Lower leg skin (tissue), 4 donors: Measurements from ENCODE around the gene WEE1. TPM values are rescaled to one million over a fixed set of nuclear protein-coding genes. Genes with fewer than 3 reads are reported as not detected.

Source experiments
- DNase-seq, 2 donors: peaks; one replicate each; pipeline ENCODE4 v3.0.0-alpha.2; 2019; ENCODE audit warnings: low spot score in 2 of 2
- H3K4me3 ChIP-seq: fragments of 200-600 bp; sonication (generic); 2 replicates; pipeline ENCODE4 v1.5.1; 2017; ENCODE audit warnings: mild to moderate bottlenecking, low read depth; ENCODE audit not compliant: poor library complexity, severe bottlenecking
- CTCF ChIP-seq, 3 donors: fragments of 450-650 bp; IDR thresholded peaks; one replicate each; pipeline ENCODE4 v1.5.1; 2016; ENCODE audit warnings: antibody characterized with exemption in 3 of 3, mild to moderate bottlenecking in 3 of 3, moderate library complexity in 2 of 3
- POLR2A ChIP-seq, 2 donors: fragments of 450-650 bp; IDR thresholded peaks; one replicate each; pipeline ENCODE4 v1.6.1; 2016 to 2017; ENCODE audit warnings: antibody characterized with exemption in 2 of 2, mild to moderate bottlenecking in 1 of 2, moderate library complexity in 1 of 2
- WGBS, 2 donors: methylation state at CpG; one replicate each; pipeline ENCODE4 v1.1.5; 2018; 5-methylcytosine and 5-hydroxymethylcytosine counted together
- intact Hi-C: fragments of 100-400 bp; cut with DNase I; formaldehyde crosslinking; loops from one replicate; pipeline ENCODE4 v1.15.0; 2023; ENCODE audit warnings: low total_unique reads
- total RNA-seq, 4 donors: library from RNA; depleted of rRNA; stranded (reverse); fragments of >200 nt; gene quantifications; one replicate each; pipeline ENCODE4 v1.1.0, GENCODE V29; 2016

The WEE1 gene
- total RNA-seq, result 100 to 1,000 TPM in 2 of 4 donors, 10 to 100 TPM in 2; 67.5 to 135 (median 107) TPM

GRCh38 chr11:9573052-9573774, at the start of gene WEE1:
Gene WEE1, plus strand, starts transcription at chr11:9573670. Its CDS starts 264 bp downstream, at chr11:9573934.
- intact Hi-C loops, result no loop called here
- DNase-seq, result peak; percentile 97 to 100
- WGBS, 2 donors, result 1% methylated on average over 24 to 41 of the region's 73 CpGs
- H3K4me3 ChIP-seq, result peak within 1 kb of the TSS; percentile 86
- no peak for TF ChIP-seq CTCF (IDR thresholded peaks at IDR 0.05)
- TF ChIP-seq POLR2A (IDR thresholded peaks at IDR 0.05), result peak in 1 of 2 donors; percentile 66

GRCh38 chr11:9524001-9524400, 49.5 kb upstream of the WEE1 start:
- intact Hi-C loops, result loop anchor here (10.0 kb wide), 1 partner anchor 59 kb away; the partner anchor contains the start of gene ZNF143
- H3K4me3 ChIP-seq, result no peak overlapping the region
- no peak for TF ChIP-seq CTCF (IDR thresholded peaks at IDR 0.05)
- no peak for DNase-seq
- WGBS, 2 donors, result 91 to 100% methylated on average over 2 of the region's 2 CpGs

- no peak for DNase-seq
- TF ChIP-seq CTCF (IDR thresholded peaks at IDR 0.05), result no peak
- no peak for TF ChIP-seq POLR2A (IDR thresholded peaks at IDR 0.05)
- intact Hi-C loops, result loop anchor here (10.0 kb wide), 1 partner anchor 60 kb away; the partner anchor contains the start of gene ZNF143
- WGBS, 2 donors, result 89 to 97% methylated on average over 3 of the region's 3 CpGs
- H3K4me3 ChIP-seq, result no peak overlapping the region
Observed at GRCh38 chr11:9525116-9525515, 48.4 kb upstream of the WEE1 start.

DNA sequence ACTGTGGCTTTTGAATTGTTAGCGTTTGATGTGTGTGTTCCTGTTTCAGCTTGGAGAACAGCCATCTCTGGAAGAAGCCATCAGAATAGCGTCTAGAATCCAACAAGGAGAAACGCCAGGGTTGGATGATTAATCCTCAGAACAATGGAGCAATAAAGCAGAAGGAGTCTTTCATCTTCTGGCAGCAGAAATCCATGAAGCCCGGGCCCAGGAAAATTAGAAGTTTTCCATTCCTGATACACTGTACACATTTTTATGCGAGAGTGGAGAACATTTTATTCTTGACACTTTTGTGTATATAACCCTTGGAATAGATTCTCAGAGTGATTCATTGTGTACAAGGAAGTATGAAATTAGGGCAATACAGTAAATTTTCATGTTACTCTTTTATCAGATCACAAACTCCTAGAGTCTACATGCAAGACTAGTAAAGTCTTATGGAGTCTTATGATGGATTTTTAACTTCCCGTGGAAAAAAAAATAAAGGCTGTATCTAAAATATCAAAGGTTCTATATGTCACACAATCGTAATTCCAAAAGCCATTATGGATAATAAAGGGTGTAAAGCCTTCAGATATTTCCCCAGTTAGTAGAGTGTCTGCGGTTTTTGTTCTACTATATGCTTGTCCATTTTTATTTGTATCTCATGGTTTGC, 45.9 kb upstream of the WEE1 start:
- intact Hi-C loops, result loop anchor here (10.0 kb wide), 1 partner anchor 63 kb away; the partner anchor contains the start of gene ZNF143
- TF ChIP-seq CTCF (IDR thresholded peaks at IDR 0.05), result no peak
- TF ChIP-seq POLR2A (IDR thresholded peaks at IDR 0.05), result no peak
- peak in 1 of 2 donors; percentile 67 for DNase-seq
- no peak overlapping the region for H3K4me3 ChIP-seq
- 19 to 23% methylated on average over 8 of the region's 8 CpGs for WGBS, 2 donors

DNA sequence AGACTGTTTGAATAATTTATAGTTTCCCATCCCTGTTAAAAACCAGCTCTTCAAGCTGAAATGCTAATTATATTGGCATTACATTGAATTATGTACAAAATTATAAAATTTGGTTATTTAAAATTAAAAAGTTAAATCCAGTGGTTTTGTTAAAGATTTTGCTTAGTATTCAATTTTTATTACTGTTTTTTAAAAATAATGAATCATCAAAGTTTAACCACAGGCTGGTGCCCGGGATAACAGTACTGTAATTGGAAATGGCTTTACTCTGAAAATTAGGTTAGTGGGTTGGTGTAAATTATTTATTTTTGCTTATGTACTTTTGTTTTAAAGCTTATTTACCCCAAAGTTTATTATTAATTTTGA, 45.4 kb upstream of the WEE1 start:
- DNase-seq, result no peak
- TF ChIP-seq CTCF (IDR thresholded peaks at IDR 0.05) (no peak), POLR2A (IDR thresholded peaks at IDR 0.05) (no peak)
- no peak overlapping the region for H3K4me3 ChIP-seq
- intact Hi-C loops, result loop anchor here (10.0 kb wide), 1 partner anchor 63 kb away; the partner anchor contains the start of gene ZNF143
- 68 to 76% methylated on average over 1 of the region's 1 CpG for WGBS, 2 donors
